Smooth muscle cell (in vitro differentiated cells): Measurements from ENCODE around the gene MYOZ1. TPM values are rescaled to one million over a fixed set of nuclear protein-coding genes. Genes with fewer than 3 reads are reported as not detected.
"Not testable (repeated sequence)": the region's sequence is repeated elsewhere in the genome, so short reads cannot be mapped to it uniquely, and the experiment has no call there.

Experiments
- DNase-seq: peaks from one replicate; lab custom pipeline; 2025; ENCODE audit not compliant: unreplicated experiment; lab: John Stamatoyannopoulos, UW
- H2AFZ ChIP-seq: fragments of 200-600 bp; sonication (generic); 2 replicates; pipeline ENCODE4 v1.6.0; 2016; ENCODE audit warnings: antibody characterized with exemption, low read depth, mild to moderate bottlenecking
- H3F3A ChIP-seq: fragments of 200-600 bp; sonication (generic); 2 replicates; pipeline ENCODE4 v1.6.0; 2017; ENCODE audit warnings: antibody characterized with exemption, low read depth
- H3K27ac ChIP-seq: fragments of 200-600 bp; sonication (generic); 2 replicates; pipeline ENCODE4 v1.5.1; 2016; ENCODE audit warnings: low read depth, mild to moderate bottlenecking
- H3K27me3 ChIP-seq: fragments of 200-600 bp; sonication (generic); 2 replicates; pipeline ENCODE4 v1.6.1; 2016; ENCODE audit warnings: low read depth, mild to moderate bottlenecking
- H3K36me3 ChIP-seq: fragments of 200-600 bp; sonication (generic); 2 replicates; pipeline ENCODE4 v1.5.1; 2016; ENCODE audit warnings: low read depth
- H3K4me1 ChIP-seq: fragments of 200-600 bp; sonication (generic); 2 replicates; pipeline ENCODE4 v1.5.1; 2016; ENCODE audit warnings: low read depth
- H3K4me2 ChIP-seq: fragments of 200-600 bp; sonication (generic); 2 replicates; pipeline ENCODE4 v1.6.0; 2016; ENCODE audit warnings: mild to moderate bottlenecking
- H3K4me3 ChIP-seq: fragments of 200-600 bp; sonication (generic); 2 replicates; pipeline ENCODE4 v1.5.1; 2016; ENCODE audit warnings: mild to moderate bottlenecking
- H3K79me2 ChIP-seq: fragments of 200-600 bp; sonication (generic); 2 replicates; pipeline ENCODE4 v1.6.0; 2016; ENCODE audit warnings: low read depth, mild to moderate bottlenecking
- H3K9ac ChIP-seq: fragments of 200-600 bp; sonication (generic); 2 replicates; pipeline ENCODE4 v1.6.0; 2016; ENCODE audit warnings: low read depth
- H3K9me3 ChIP-seq: fragments of 200-600 bp; sonication (generic); replicated peaks from 2 replicates; pipeline ENCODE4 v1.5.1; 2016; ENCODE audit warnings: low read depth
- H4K20me1 ChIP-seq: fragments of 200-600 bp; sonication (generic); 2 replicates; pipeline ENCODE4 v1.6.0; 2016; ENCODE audit warnings: low read depth
- CTCF ChIP-seq: fragments of 200-600 bp; sonication (generic); IDR thresholded peaks from 2 replicates; pipeline ENCODE4 v1.5.1; 2017; ENCODE audit warnings: borderline replicate concordance, mild to moderate bottlenecking, antibody characterized with exemption; ENCODE audit not compliant: insufficient read depth, poor library complexity, severe bottlenecking
- WGBS: methylation state at CpG from one replicate; pipeline ENCODE4 v1.1.7; 2016; ENCODE audit warnings: low lambda C conversion rate; 5-methylcytosine and 5-hydroxymethylcytosine counted together
- polyA plus RNA-seq: library from polyadenylated mRNA; unstranded; fragments of >200 nt; fragmentation: Nextera tagmentation; extraction: Ambion mirVana; gene quantifications from 2 replicates; pipeline ENCODE4 v1.2.1, GENCODE V29; 2016
- total RNA-seq: library from RNA; depleted of rRNA; stranded (reverse); fragments of >200 nt; gene quantifications from 2 replicates; pipeline ENCODE4 v1.2.3, GENCODE V29; 2014

MYOZ1 gene
- total and polyA plus RNA-seq, 2 experiments from 2014 or later: 1.7 to 2.4 TPM

- H3F3A ChIP-seq, H3K79me2 ChIP-seq, H3K27ac ChIP-seq, H2AFZ ChIP-seq, H3K9ac ChIP-seq, H3K4me2 ChIP-seq, H4K20me1 ChIP-seq, H3K36me3 ChIP-seq, H3K27me3 ChIP-seq, H3K4me1 ChIP-seq, H3K9me3 ChIP-seq, DNase-seq, H3K4me3 ChIP-seq: not testable (repeated sequence)
- WGBS: no CpG with 5 or more reads among the region's 3 CpGs
Measured at GRCh38 chr10:73665581-73665980, 24.3 kb upstream of the MYOZ1 start.

- not testable (repeated sequence) for H3F3A ChIP-seq, H2AFZ ChIP-seq, H3K9me3 ChIP-seq, DNase-seq, H4K20me1 ChIP-seq, H3K27me3 ChIP-seq, H3K4me3 ChIP-seq, H3K9ac ChIP-seq, H3K36me3 ChIP-seq, H3K79me2 ChIP-seq, H3K27ac ChIP-seq, H3K4me2 ChIP-seq, H3K4me1 ChIP-seq
- 91% methylated on average over 13 of the region's 13 CpGs for WGBS
Measured at GRCh38 chr10:73664156-73665040, 23.1 kb upstream of the MYOZ1 start.

GRCh38 chr10:73663621-73664020, 22.3 kb upstream of the MYOZ1 start:
- not testable (repeated sequence) for H3K4me3 ChIP-seq, H3K4me1 ChIP-seq
- 86% methylated on average over 10 of the region's 10 CpGs for WGBS

GRCh38 chr10:73662705-73663104, 21.4 kb upstream of the MYOZ1 start:
- WGBS: 92% methylated on average over 7 of the region's 7 CpGs
- not testable (repeated sequence) for H3K79me2 ChIP-seq, H3K36me3 ChIP-seq

More at GRCh38 chr10:73663621-73664020, 22.3 kb upstream of the MYOZ1 start:
- not testable (repeated sequence) for H3K36me3 ChIP-seq, H3K27me3 ChIP-seq, H3K27ac ChIP-seq, H2AFZ ChIP-seq, H4K20me1 ChIP-seq, H3K79me2 ChIP-seq, H3K4me2 ChIP-seq, H3K9ac ChIP-seq, H3K9me3 ChIP-seq, DNase-seq, H3F3A ChIP-seq

GRCh38 chr10:73655990-73656298, 14.7 kb upstream of the MYOZ1 start, which contains the start of gene SYNPO2L:
SYNPO2L (minus strand) TSS chr10:73656029; CDS start chr10:73655922, 107 bp downstream.
- DNase-seq: no peak
- H3K9me3 ChIP-seq: no peaks in the 10 kb centered on the region

More at GRCh38 chr10:73662705-73663104, 21.4 kb upstream of the MYOZ1 start:
- DNase-seq, H3K9me3 ChIP-seq, H3K9ac ChIP-seq, H4K20me1 ChIP-seq, H3K4me3 ChIP-seq, H3K4me1 ChIP-seq, H2AFZ ChIP-seq, H3K27me3 ChIP-seq, H3F3A ChIP-seq, H3K4me2 ChIP-seq, H3K27ac ChIP-seq: not testable (repeated sequence)

More at GRCh38 chr10:73655990-73656298, 14.7 kb upstream of the MYOZ1 start, which contains the start of gene SYNPO2L:
- H3K27ac ChIP-seq: no peak within 1 kb of the TSS
- H3K4me3 ChIP-seq: no peak within 1 kb of the TSS
- no peak within 1 kb of the TSS for H2AFZ ChIP-seq
- H3K9ac ChIP-seq: no peak within 1 kb of the TSS
- WGBS: 84% methylated on average over 5 of the region's 5 CpGs
- no peaks in the 10 kb centered on the region for H3K27me3 ChIP-seq
- TF ChIP-seq CTCF: no peak
- no peaks in the 10 kb centered on the region for H4K20me1 ChIP-seq
- H3K4me2 ChIP-seq: no peak within 1 kb of the TSS
- no peaks in the 10 kb centered on the region for H3K79me2 ChIP-seq
- H3K36me3 ChIP-seq: no peaks in the 10 kb centered on the region
- H3F3A ChIP-seq: no peaks in the 10 kb centered on the region
- no peaks in the 10 kb centered on the region for H3K4me1 ChIP-seq
